GM23338 (cell line): ENCODE measurements around the gene GNAO1. TPM values are rescaled to one million over a fixed set of nuclear protein-coding genes. Genes with fewer than 3 reads are reported as not detected.

ENCODE experiments used
- ATAC-seq: fragments of 200-7000 bp; cut with Tn5 transposase; 3 replicates; pipeline ENCODE4 v1.9.1; 2020
- DNase-seq: peaks from one replicate; pipeline ENCODE4 v3.0.0-alpha.2; 2015; ENCODE audit warnings: low spot score
- H2AFZ ChIP-seq: fragments of 200-600 bp; sonication (generic); 2 replicates; pipeline ENCODE4 v1.8.0; 2016; ENCODE audit warnings: antibody characterized with exemption, mild to moderate bottlenecking, moderate library complexity
- H3F3A ChIP-seq: fragments of 200-600 bp; sonication (generic); replicated peaks from 2 replicates; pipeline ENCODE4 v1.8.0; 2017; ENCODE audit warnings: antibody characterized with exemption, mixed run types, low read depth
- H3K27ac ChIP-seq: fragments of 200-600 bp; sonication (generic); 2 replicates; pipeline ENCODE4 v1.6.1; 2016; ENCODE audit warnings: low read depth
- H3K27me3 ChIP-seq: fragments of 200-600 bp; sonication (generic); 2 replicates; pipeline ENCODE4 v1.8.0; 2016; ENCODE audit warnings: mild to moderate bottlenecking, mixed run types, moderate library complexity; ENCODE audit not compliant: insufficient read depth
- H3K36me3 ChIP-seq: fragments of 200-600 bp; sonication (generic); 2 replicates; pipeline ENCODE4 v1.8.0; 2016; ENCODE audit warnings: mild to moderate bottlenecking; ENCODE audit not compliant: insufficient read depth
- H3K4me1 ChIP-seq: fragments of 200-600 bp; sonication (generic); 2 replicates; pipeline ENCODE4 v1.8.0; 2016; ENCODE audit warnings: mild to moderate bottlenecking, moderate library complexity; ENCODE audit not compliant: insufficient read depth
- H3K4me2 ChIP-seq: fragments of 200-600 bp; sonication (generic); 2 replicates; pipeline ENCODE4 v1.7.1; 2017; ENCODE audit warnings: mixed run types
- H3K4me3 ChIP-seq: fragments of 200-600 bp; sonication (generic); 2 replicates; pipeline ENCODE4 v1.6.1; 2016; ENCODE audit warnings: mixed run types
- H3K79me2 ChIP-seq: fragments of 200-600 bp; sonication (generic); replicated peaks from 2 replicates; pipeline ENCODE4 v1.8.0; 2017; ENCODE audit warnings: mild to moderate bottlenecking; ENCODE audit not compliant: insufficient read depth
- H3K9me2 ChIP-seq: fragments of 200-600 bp; sonication (generic); 2 replicates; pipeline ENCODE4 v1.8.0; 2017; ENCODE audit not compliant: insufficient read depth
- H4K20me1 ChIP-seq: fragments of 200-600 bp; sonication (generic); replicated peaks from 2 replicates; pipeline ENCODE4 v1.8.0; 2017; ENCODE audit warnings: mild to moderate bottlenecking; ENCODE audit not compliant: insufficient read depth
- H3K27ac Mint-ChIP-seq: 2 replicates; pipeline ENCODE4 v1.8.0; 2020; ENCODE audit warnings: inconsistent platforms, mild to moderate bottlenecking, moderate library complexity, mixed read lengths
- H3K27me3 Mint-ChIP-seq: 3 replicates; pipeline ENCODE4 v1.8.0; 2022; ENCODE audit warnings: low read depth, mild to moderate bottlenecking, moderate library complexity, mixed read lengths, inconsistent platforms; ENCODE audit not compliant: insufficient read depth, poor library complexity
- H3K36me3 Mint-ChIP-seq: 3 replicates; pipeline ENCODE4 v1.8.0; 2021; ENCODE audit warnings: low read depth, mild to moderate bottlenecking, inconsistent platforms, moderate library complexity, mixed read lengths
- H3K4me1 Mint-ChIP-seq: 3 replicates; pipeline ENCODE4 v1.8.0; 2020; ENCODE audit warnings: mild to moderate bottlenecking, inconsistent platforms, mixed read lengths
- H3K4me3 Mint-ChIP-seq: 3 replicates; pipeline ENCODE4 v1.8.0; 2021; ENCODE audit warnings: moderate library complexity, mild to moderate bottlenecking, inconsistent platforms, mixed read lengths
- H3K9me3 Mint-ChIP-seq: 3 replicates; pipeline ENCODE4 v1.8.0; 2020; ENCODE audit warnings: moderate library complexity, mild to moderate bottlenecking, inconsistent platforms, mixed read lengths
- EZH2 ChIP-seq: fragments of 200-600 bp; sonication (generic); IDR thresholded peaks from one replicate; pipeline ENCODE4 v1.8.0; 2017; ENCODE audit warnings: antibody characterized with exemption, mild to moderate bottlenecking, low read depth; ENCODE audit not compliant: unreplicated experiment
- EZH2phosphoT487 ChIP-seq: fragments of 200-600 bp; sonication (generic); IDR thresholded peaks from one replicate; pipeline ENCODE4 v1.8.1; 2018; ENCODE audit warnings: antibody characterized with exemption; ENCODE audit not compliant: unreplicated experiment
- JUNB ChIP-seq: IDR thresholded peaks from one replicate; pipeline ENCODE4 v1.6.1; 2016; ENCODE audit warnings: antibody characterized with exemption; ENCODE audit not compliant: unreplicated experiment
- POLR2AphosphoS5 ChIP-seq: IDR thresholded peaks from 2 replicates; pipeline ENCODE4 v1.6.1; 2016; ENCODE audit warnings: antibody characterized with exemption, low read depth
- STAT1 ChIP-seq: IDR thresholded peaks from one replicate; pipeline ENCODE4 v1.6.1; 2016; ENCODE audit warnings: antibody characterized with exemption; ENCODE audit not compliant: unreplicated experiment
- ZNF114 ChIP-seq: fragments of 250-450 bp; sonication (Bioruptor Pico); IDR thresholded peaks from 2 replicates; pipeline ENCODE4 v1.5.0; 2020; ENCODE audit warnings: mild to moderate bottlenecking, moderate library complexity
- polyA plus RNA-seq: library from polyadenylated mRNA; unstranded; fragments of >200 nt; fragmentation: Nextera tagmentation; extraction: Ambion mirVana; gene quantifications from 2 replicates; pipeline ENCODE4 v1.2.1, GENCODE V29; 2016
- total RNA-seq: library from RNA; depleted of rRNA; stranded (reverse); fragments of >200 nt; shearing (Covaris generic); gene quantifications from 2 replicates; pipeline ENCODE4 v1.2.3, GENCODE V29; 2014
- TF ChIP-seq, protein P1 (sequence below): IDR thresholded peaks from one replicate; pipeline ENCODE4 v1.6.1; 2018; ENCODE audit warnings: antibody characterized with exemption; ENCODE audit not compliant: unreplicated experiment
- TF ChIP-seq, protein P2 (sequence below): IDR thresholded peaks from 2 replicates; pipeline ENCODE4 v1.6.1; 2016; ENCODE audit warnings: antibody characterized with exemption
- TF ChIP-seq, protein P3 (sequence below): fragments of 250-450 bp; sonication (Bioruptor Pico); IDR thresholded peaks from 2 replicates; pipeline ENCODE4 v1.5.0; 2020; ENCODE audit warnings: mild to moderate bottlenecking, moderate library complexity

The GNAO1 gene
- total and polyA plus RNA-seq, 2 experiments from 2014 or later: 6.5 to 24.8 TPM

DNA sequence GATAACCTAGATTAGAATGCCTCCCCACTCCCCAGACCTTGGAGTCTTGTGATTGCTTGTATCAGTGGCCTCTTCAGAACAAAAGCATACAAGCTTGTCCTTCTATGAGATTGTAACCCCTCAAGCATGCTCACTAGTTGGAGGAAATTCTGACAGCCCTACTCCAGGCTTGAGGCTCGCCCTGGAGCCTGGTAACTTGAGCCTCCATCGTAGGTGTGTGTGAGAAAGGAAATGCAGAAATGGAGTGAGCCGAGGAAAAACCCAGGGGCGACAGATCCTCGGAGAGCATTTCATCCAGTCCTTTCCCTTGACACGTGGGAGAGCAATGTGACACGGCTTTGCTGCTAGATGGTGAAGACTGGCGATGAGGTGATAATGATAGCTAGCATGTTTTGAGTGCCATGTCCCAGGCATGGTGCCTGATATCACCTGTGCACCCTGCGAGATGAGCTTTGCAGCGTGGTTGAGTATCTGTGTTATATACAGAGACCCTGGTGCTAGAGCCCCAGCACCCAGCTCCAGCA lies 31.2 kb downstream of the GNAO1 start (continued):
- TF ChIP-seq, protein P1, sequence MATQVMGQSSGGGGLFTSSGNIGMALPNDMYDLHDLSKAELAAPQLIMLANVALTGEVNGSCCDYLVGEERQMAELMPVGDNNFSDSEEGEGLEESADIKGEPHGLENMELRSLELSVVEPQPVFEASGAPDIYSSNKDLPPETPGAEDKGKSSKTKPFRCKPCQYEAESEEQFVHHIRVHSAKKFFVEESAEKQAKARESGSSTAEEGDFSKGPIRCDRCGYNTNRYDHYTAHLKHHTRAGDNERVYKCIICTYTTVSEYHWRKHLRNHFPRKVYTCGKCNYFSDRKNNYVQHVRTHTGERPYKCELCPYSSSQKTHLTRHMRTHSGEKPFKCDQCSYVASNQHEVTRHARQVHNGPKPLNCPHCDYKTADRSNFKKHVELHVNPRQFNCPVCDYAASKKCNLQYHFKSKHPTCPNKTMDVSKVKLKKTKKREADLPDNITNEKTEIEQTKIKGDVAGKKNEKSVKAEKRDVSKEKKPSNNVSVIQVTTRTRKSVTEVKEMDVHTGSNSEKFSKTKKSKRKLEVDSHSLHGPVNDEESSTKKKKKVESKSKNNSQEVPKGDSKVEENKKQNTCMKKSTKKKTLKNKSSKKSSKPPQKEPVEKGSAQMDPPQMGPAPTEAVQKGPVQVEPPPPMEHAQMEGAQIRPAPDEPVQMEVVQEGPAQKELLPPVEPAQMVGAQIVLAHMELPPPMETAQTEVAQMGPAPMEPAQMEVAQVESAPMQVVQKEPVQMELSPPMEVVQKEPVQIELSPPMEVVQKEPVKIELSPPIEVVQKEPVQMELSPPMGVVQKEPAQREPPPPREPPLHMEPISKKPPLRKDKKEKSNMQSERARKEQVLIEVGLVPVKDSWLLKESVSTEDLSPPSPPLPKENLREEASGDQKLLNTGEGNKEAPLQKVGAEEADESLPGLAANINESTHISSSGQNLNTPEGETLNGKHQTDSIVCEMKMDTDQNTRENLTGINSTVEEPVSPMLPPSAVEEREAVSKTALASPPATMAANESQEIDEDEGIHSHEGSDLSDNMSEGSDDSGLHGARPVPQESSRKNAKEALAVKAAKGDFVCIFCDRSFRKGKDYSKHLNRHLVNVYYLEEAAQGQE: no peak
- no peak for TF ChIP-seq STAT1
- TF ChIP-seq, protein P2, sequence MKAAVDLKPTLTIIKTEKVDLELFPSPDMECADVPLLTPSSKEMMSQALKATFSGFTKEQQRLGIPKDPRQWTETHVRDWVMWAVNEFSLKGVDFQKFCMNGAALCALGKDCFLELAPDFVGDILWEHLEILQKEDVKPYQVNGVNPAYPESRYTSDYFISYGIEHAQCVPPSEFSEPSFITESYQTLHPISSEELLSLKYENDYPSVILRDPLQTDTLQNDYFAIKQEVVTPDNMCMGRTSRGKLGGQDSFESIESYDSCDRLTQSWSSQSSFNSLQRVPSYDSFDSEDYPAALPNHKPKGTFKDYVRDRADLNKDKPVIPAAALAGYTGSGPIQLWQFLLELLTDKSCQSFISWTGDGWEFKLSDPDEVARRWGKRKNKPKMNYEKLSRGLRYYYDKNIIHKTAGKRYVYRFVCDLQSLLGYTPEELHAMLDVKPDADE: no peak

DNA sequence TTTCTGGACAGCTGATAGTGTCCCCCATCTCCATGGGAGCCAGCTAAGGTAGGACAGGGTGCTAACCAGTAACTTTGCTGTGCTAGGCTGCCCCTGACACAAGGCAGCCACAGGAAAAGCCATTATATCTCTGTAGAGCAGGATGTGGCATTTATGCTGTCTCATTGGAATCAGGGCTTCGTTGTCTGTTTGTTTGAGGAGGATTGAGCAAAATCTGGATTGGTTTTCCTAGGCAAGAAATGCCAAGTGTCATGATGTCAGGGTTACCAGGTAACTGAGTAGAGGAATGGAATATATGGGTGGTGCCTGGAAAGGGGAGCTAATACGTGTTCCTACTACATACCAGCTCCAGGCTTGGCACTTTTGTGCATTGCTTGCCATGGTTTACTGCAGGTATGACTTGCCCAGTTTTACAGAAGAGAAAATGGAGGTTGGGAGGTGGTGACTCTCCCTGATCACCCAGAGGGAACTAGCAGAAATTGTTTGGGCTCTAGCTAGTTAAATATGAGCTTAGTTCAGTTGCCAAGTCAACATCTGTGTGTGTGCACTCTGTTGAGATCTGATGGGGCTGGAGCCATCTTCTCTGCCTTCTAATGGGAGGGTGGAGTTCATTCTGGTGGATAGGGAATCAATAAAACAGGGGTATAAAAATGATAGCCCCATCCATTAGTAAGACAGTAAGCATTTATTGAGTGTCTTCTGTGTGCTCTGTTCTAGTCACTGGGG lies 33.9 kb downstream of the GNAO1 start:
- no peak overlapping the region for H3K27ac ChIP-seq
- Mint-ChIP-seq H3K4me1 (peaks cover 20% of the 10 kb centered on the region), H3K27ac (no peak overlapping the region), H3K9me3 (no peaks in the 10 kb centered on the region; the same call in 2 of the 3 replicates), H3K27me3 (peaks cover 7% of the 10 kb centered on the region), H3K36me3 (no peaks in the 10 kb centered on the region), H3K4me3 (no peak overlapping the region)
- H3K27me3 ChIP-seq: no peaks in the 10 kb centered on the region
- H4K20me1 ChIP-seq: 0 out of 2 replicates have a peak, but pooled peaks cover 13% of the 10 kb centered on the region
- H3K4me2 ChIP-seq: no peak overlapping the region
- H3K9me2 ChIP-seq: no peaks in the 10 kb centered on the region
- no peak overlapping the region for H2AFZ ChIP-seq
- ATAC-seq (no peak), DNase-seq (no peak)
- no peak overlapping the region for H3K4me3 ChIP-seq
- peaks cover 13% of the 10 kb centered on the region for H3K79me2 ChIP-seq
- peaks cover 12% of the 10 kb centered on the region for H3K4me1 ChIP-seq
- no peaks in the 10 kb centered on the region for H3K36me3 ChIP-seq
- no peaks in the 10 kb centered on the region for H3F3A ChIP-seq
- TF ChIP-seq, protein P3, sequence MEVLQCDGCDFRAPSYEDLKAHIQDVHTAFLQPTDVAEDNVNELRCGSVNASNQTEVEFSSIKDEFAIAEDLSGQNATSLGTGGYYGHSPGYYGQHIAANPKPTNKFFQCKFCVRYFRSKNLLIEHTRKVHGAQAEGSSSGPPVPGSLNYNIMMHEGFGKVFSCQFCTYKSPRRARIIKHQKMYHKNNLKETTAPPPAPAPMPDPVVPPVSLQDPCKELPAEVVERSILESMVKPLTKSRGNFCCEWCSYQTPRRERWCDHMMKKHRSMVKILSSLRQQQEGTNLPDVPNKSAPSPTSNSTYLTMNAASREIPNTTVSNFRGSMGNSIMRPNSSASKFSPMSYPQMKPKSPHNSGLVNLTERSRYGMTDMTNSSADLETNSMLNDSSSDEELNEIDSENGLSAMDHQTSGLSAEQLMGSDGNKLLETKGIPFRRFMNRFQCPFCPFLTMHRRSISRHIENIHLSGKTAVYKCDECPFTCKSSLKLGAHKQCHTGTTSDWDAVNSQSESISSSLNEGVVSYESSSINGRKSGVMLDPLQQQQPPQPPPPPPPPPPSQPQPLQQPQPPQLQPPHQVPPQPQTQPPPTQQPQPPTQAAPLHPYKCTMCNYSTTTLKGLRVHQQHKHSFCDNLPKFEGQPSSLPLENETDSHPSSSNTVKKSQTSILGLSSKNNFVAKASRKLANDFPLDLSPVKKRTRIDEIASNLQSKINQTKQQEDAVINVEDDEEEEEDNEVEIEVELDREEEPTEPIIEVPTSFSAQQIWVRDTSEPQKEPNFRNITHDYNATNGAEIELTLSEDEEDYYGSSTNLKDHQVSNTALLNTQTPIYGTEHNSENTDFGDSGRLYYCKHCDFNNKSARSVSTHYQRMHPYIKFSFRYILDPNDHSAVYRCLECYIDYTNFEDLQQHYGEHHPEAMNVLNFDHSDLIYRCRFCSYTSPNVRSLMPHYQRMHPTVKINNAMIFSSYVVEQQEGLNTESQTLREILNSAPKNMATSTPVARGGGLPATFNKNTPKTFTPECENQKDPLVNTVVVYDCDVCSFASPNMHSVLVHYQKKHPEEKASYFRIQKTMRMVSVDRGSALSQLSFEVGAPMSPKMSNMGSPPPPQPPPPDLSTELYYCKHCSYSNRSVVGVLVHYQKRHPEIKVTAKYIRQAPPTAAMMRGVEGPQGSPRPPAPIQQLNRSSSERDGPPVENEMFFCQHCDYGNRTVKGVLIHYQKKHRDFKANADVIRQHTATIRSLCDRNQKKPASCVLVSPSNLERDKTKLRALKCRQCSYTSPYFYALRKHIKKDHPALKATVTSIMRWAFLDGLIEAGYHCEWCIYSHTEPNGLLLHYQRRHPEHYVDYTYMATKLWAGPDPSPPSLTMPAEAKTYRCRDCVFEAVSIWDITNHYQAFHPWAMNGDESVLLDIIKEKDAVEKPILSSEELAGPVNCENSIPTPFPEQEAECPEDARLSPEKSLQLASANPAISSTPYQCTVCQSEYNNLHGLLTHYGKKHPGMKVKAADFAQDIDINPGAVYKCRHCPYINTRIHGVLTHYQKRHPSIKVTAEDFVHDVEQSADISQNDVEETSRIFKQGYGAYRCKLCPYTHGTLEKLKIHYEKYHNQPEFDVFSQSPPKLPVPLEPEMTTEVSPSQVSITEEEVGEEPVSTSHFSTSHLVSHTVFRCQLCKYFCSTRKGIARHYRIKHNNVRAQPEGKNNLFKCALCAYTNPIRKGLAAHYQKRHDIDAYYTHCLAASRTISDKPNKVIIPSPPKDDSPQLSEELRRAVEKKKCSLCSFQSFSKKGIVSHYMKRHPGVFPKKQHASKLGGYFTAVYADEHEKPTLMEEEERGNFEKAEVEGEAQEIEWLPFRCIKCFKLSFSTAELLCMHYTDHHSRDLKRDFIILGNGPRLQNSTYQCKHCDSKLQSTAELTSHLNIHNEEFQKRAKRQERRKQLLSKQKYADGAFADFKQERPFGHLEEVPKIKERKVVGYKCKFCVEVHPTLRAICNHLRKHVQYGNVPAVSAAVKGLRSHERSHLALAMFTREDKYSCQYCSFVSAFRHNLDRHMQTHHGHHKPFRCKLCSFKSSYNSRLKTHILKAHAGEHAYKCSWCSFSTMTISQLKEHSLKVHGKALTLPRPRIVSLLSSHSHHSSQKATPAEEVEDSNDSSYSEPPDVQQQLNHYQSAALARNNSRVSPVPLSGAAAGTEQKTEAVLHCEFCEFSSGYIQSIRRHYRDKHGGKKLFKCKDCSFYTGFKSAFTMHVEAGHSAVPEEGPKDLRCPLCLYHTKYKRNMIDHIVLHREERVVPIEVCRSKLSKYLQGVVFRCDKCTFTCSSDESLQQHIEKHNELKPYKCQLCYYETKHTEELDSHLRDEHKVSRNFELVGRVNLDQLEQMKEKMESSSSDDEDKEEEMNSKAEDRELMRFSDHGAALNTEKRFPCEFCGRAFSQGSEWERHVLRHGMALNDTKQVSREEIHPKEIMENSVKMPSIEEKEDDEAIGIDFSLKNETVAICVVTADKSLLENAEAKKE: no peak
- TF ChIP-seq ZNF114: no peak
- TF ChIP-seq JUNB: no peak
- TF ChIP-seq EZH2: no peak
- TF ChIP-seq EZH2phosphoT487: no peak
- TF ChIP-seq POLR2AphosphoS5: no peak
- TF ChIP-seq, protein P1: no peak
